Liver (tissue), 9 donors: ENCODE results near the gene PLXNB2. TPM values are rescaled to one million over a fixed set of nuclear protein-coding genes. Genes with fewer than 3 reads are reported as not detected.

Source experiments
- DNase-seq: peaks from one replicate; pipeline ENCODE4 v3.0.0-alpha.2; 2017; ENCODE audit warnings: low spot score
- H3K27ac ChIP-seq, 2 donors: one replicate each; pipeline ENCODE4 v1.7.0; 2013; ENCODE audit warnings: inconsistent platforms in 2 of 2, low read length in 2 of 2, control low read depth in 1 of 2, low read depth in 1 of 2, mild to moderate bottlenecking in 1 of 2
- H3K27me3 ChIP-seq, 4 donors: one replicate each; pipeline versions ENCODE4 v1.6.1 to v1.7.0; 2013; ENCODE audit warnings: low read length in 3 of 4, inconsistent platforms in 1 of 4, mild to moderate bottlenecking in 1 of 4, moderate library complexity in 1 of 4; ENCODE audit not compliant: control insufficient read depth in 4 of 4, insufficient read depth in 4 of 4
- H3K36me3 ChIP-seq, 4 donors: one replicate each; pipeline versions ENCODE4 v1.6.1 to v1.7.0; 2013; ENCODE audit warnings: low read length in 3 of 4, mild to moderate bottlenecking in 3 of 4, low read depth in 1 of 4, moderate library complexity in 1 of 4; ENCODE audit not compliant: control insufficient read depth in 4 of 4, insufficient read depth in 3 of 4
- H3K4me1 ChIP-seq, 4 donors: one replicate each; pipeline versions ENCODE4 v1.6.1 to v1.7.0; 2013; ENCODE audit warnings: low read length in 3 of 4, mild to moderate bottlenecking in 3 of 4, moderate library complexity in 1 of 4; ENCODE audit not compliant: control insufficient read depth in 4 of 4, insufficient read depth in 4 of 4
- H3K4me3 ChIP-seq, 3 donors: one replicate each; pipeline versions ENCODE4 v1.6.1 to v1.7.0; 2013; ENCODE audit warnings: low read length in 3 of 3, control low read depth in 1 of 3, low read depth in 1 of 3, mild to moderate bottlenecking in 1 of 3
- H3K9ac ChIP-seq, 2 donors: one replicate each; pipeline ENCODE4 v1.7.0; 2013; ENCODE audit warnings: low read length in 2 of 2, mild to moderate bottlenecking in 2 of 2, moderate library complexity in 2 of 2, control low read depth in 1 of 2, low read depth in 1 of 2
- H3K9me3 ChIP-seq, 4 donors: one replicate each; pipeline versions ENCODE4 v1.6.1 to v1.7.0; 2013; ENCODE audit warnings: low read length in 3 of 4; ENCODE audit not compliant: control insufficient read depth in 4 of 4
- EGR1 ChIP-seq, 2 donors: IDR thresholded peaks; 2 replicates each; pipeline ENCODE4 v1.6.1; 2016 to 2018; ENCODE audit warnings: antibody characterized with exemption in 2 of 2, low read depth in 2 of 2
- FOXA2 ChIP-seq: IDR thresholded peaks from 2 replicates; pipeline ENCODE4 v1.6.1; 2016; ENCODE audit warnings: antibody characterized with exemption
- HNF4A ChIP-seq, 2 donors: conservative IDR thresholded peaks; 2 replicates each; pipeline ENCODE4 v1.6.1; 2016; ENCODE audit warnings: antibody characterized with exemption in 2 of 2, mild to moderate bottlenecking in 2 of 2
- HNF4G ChIP-seq: IDR thresholded peaks from 2 replicates; pipeline ENCODE4 v1.6.1; 2016; ENCODE audit warnings: antibody characterized with exemption
- MAX ChIP-seq: IDR thresholded peaks from 2 replicates; pipeline ENCODE4 v1.6.1; 2016; ENCODE audit warnings: antibody characterized with exemption
- REST ChIP-seq: IDR thresholded peaks from 2 replicates; pipeline ENCODE4 v1.6.1; 2016; ENCODE audit warnings: antibody characterized with exemption, mild to moderate bottlenecking
- YY1 ChIP-seq: IDR thresholded peaks from 2 replicates; pipeline ENCODE4 v1.6.1; 2016; ENCODE audit warnings: antibody characterized with exemption, mild to moderate bottlenecking
- ZBTB33 ChIP-seq: IDR thresholded peaks from 2 replicates; pipeline ENCODE4 v1.6.1; 2016; ENCODE audit warnings: antibody characterized with exemption
- WGBS: extraction: QIAGEN DNeasy Blood & Tissue Kit; methylation state at CpG from one replicate; pipeline ENCODE4 v1.1.7; 2013; 5-methylcytosine and 5-hydroxymethylcytosine counted together
- polyA plus RNA-seq, 2 donors: library from polyadenylated mRNA; stranded (reverse) in 1 of 2; unstranded in 1 of 2; fragments of 200-250 nt in 1 of 2; fragments of >200 nt in 1 of 2; fragmentation: Nextera tagmentation in 1 of 2; extraction: Ambion mirVana in 1 of 2; gene quantifications; one replicate each; pipeline versions ENCODE4 v1.2.1 to v1.2.3, GENCODE V29; 2013 to 2015
- total RNA-seq, 2 donors: library from RNA; depleted of rRNA; stranded (reverse); fragments of >200 nt; gene quantifications; one replicate each; pipeline ENCODE4 v1.2.3, GENCODE V29; 2014
- donor health status: healthy.
- donor health status: healthy.
- donor health status: healthy.
- donor health status: healthy.
- donor health status: healthy.

Gene PLXNB2
- total and polyA plus RNA-seq, 4 donors: 28.8 to 95.7 (median 73.9) TPM

GRCh38 chr22:50261615-50262459 lies 45.6 kb downstream of the PLXNB2 start, which contains the start of gene MAPK12 (continued):
- no peak for TF ChIP-seq ZBTB33
- TF ChIP-seq MAX: no peak

DNA sequence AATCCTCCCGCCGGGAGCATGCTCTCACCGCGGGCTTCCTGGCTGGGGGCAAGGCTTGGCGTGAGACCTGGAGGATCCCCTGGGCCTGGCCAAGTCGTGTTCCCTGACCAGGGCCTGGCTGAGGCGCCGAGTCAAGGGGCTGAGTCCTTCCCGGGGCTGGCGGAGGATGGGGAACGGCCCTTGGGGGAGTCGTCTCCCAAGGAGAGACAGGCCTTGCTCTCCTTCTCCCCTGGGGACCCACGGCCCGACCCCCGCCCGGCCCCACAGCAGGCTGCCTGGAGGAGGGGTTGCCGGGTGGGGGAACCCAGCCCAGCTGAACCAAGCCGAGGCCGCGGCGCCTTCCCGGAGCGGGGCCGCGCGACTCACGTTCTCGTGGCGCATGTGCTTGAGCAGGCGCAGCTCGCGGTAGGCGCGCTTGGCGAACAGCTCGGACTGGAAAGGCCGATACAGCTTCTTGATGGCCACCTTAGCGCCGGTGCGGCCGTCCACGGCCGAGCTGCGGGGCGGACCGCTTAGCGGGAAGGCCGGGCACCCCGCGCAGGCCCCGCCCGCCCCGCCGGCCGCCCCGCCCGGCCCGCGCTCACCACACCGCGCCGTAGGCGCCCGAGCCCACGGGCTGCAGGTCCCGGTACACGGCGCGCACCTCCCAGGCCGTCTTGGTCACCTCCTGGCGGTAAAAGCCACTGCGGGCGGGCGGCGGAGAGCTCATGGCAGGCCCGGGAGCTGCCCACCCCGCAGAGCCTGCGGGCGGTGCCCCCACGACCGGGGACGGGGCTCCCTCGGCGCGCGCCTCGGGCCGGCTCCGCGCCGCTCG lies 46.4 kb downstream of the PLXNB2 start:
- no peaks in the 10 kb centered on the region for H3K9me3 ChIP-seq
- H3K4me3 ChIP-seq: peak overlapping the region in 1 of 3 donors; percentile 59
- peaks cover 16 to 37% (median 29%) of the 10 kb centered on the region in 4 donors for H3K4me1 ChIP-seq
- no peak overlapping the region for H3K9ac ChIP-seq
- H3K27ac ChIP-seq: no peak overlapping the region
- WGBS: 2% methylated on average over 92 of the region's 92 CpGs
- no peak for TF ChIP-seq YY1
- no peaks in the 10 kb centered on the region for H3K27me3 ChIP-seq
- peaks cover 0 to 1% (median 0%) of the 10 kb centered on the region in 4 donors for H3K36me3 ChIP-seq
- DNase-seq: no peak

DNA sequence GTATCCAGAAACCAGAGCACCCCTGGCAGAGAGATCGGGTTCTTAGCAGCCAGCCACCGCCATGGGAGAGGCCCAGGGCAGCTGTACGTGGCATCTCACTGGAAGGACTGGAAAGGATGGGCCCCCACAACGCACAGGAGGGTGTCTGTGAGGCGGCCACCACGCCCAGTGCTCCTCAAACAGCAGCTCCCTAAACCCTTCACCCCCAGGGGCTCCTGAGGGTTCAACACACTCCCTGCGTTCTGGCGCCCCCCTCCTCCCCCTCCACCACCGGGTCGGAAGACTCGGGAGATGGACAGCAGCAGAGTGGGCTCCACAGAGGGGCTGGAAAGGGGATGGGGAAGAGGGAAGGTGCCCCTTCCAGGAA lies 47.0 kb downstream of the PLXNB2 start:
- TF ChIP-seq FOXA2: no peak
- no peak for TF ChIP-seq REST
- TF ChIP-seq EGR1 (IDR thresholded peaks at IDR 0.05; ENCODE audit: low read depth in 2 of 2): no peak
- TF ChIP-seq HNF4A (conservative IDR thresholded peaks at IDR 0.05): no peak
- TF ChIP-seq HNF4G: no peak

More for the DNA sequence above, 47.0 kb downstream of the PLXNB2 start:
- Histone ChIP-seq H3K4me1 (peaks cover 16 to 37% (median 29%) of the 10 kb centered on the region in 4 donors), H3K9me3 (no peaks in the 10 kb centered on the region), H3K9ac (no peak overlapping the region), H3K36me3 (peaks cover 0 to 1% (median 0%) of the 10 kb centered on the region in 4 donors), H3K4me3 (peak overlapping the region in 1 of 3 donors; percentile 59), H3K27ac (no peak overlapping the region), H3K27me3 (no peaks in the 10 kb centered on the region)
- no peak for DNase-seq
- 33% methylated on average over 11 of the region's 11 CpGs for WGBS
